Stomach (tissue), 4 donors: ENCODE measurements around the gene AOC2.

Experiments
- POLR2A ChIP-seq, 4 donors: fragments of 450-650 bp; IDR thresholded peaks; one replicate each; pipeline ENCODE4 v1.6.1; 2016; ENCODE audit warnings: antibody characterized with exemption in 4 of 4, control low read depth in 2 of 4, mild to moderate bottlenecking in 1 of 4, moderate library complexity in 1 of 4
- TF ChIP-seq, protein P1 (sequence below), 7 experiments: fragments of 450-650 bp in 4 of 7; fragments of 200-600 bp in 3 of 7; sonication (generic) in 3 of 7; IDR thresholded peaks; one replicate each; pipeline ENCODE4 v1.5.1; 2016 to 2019; ENCODE audit warnings: antibody characterized with exemption in 7 of 7, control low read depth in 2 of 7, mild to moderate bottlenecking in 1 of 7

DNA sequence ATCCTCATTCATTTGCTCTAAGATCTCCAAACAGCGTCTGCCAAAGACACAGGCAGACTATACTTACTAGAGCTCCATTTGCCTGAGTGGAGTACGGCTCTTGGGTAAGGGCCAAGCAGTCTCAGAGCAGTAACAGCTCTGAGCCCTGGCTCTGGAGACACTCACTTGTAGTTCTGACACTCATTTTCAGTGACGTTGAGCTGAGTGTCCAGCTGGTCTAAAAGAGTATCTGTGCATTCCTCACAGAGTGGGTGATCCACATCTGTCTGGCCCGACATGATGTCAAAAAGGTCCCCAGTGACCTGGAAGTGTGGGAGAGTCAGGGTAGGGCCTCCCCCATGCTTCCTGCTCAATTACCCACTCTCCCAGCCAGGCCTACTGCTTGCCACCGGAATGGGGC lies 26.0 kb upstream of the AOC2 start:
- no peak for TF ChIP-seq POLR2A (IDR thresholded peaks at IDR 0.05)
- TF ChIP-seq, protein P1, sequence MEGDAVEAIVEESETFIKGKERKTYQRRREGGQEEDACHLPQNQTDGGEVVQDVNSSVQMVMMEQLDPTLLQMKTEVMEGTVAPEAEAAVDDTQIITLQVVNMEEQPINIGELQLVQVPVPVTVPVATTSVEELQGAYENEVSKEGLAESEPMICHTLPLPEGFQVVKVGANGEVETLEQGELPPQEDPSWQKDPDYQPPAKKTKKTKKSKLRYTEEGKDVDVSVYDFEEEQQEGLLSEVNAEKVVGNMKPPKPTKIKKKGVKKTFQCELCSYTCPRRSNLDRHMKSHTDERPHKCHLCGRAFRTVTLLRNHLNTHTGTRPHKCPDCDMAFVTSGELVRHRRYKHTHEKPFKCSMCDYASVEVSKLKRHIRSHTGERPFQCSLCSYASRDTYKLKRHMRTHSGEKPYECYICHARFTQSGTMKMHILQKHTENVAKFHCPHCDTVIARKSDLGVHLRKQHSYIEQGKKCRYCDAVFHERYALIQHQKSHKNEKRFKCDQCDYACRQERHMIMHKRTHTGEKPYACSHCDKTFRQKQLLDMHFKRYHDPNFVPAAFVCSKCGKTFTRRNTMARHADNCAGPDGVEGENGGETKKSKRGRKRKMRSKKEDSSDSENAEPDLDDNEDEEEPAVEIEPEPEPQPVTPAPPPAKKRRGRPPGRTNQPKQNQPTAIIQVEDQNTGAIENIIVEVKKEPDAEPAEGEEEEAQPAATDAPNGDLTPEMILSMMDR (IDR thresholded peaks at IDR 0.05) = no peak
